Activated CD4-positive, alpha-beta T cell treated with anti-CD3 and anti-CD28 coated beads for 36 hours (primary cell): Measurements from ENCODE around the gene CSTPP1. TPM values are rescaled to one million over a fixed set of nuclear protein-coding genes. Genes with fewer than 3 reads are reported as not detected.
A peak's percentile ranks its signal among the peaks of the same experiment; 100 is the strongest.
"Not testable (repeated sequence)": the region's sequence is repeated elsewhere in the genome, so short reads cannot be mapped to it uniquely, and the experiment has no call there.

ENCODE experiments used
- ATAC-seq: fragments of 200-7000 bp; cut with Tn5 transposase; one replicate; pipeline ENCODE4 v1.10.0; 2021; ENCODE audit warnings: mild to moderate bottlenecking, moderate library complexity
- CTCF ChIA-PET: fragments of 350-600 bp; sonication (Branson Sonifier 250); formaldehyde crosslinking; loops from one replicate; lab custom pipeline; 2021; ENCODE audit warnings: antibody characterized with exemption; lab: Charles Lee
- POLR2A ChIA-PET: fragments of 350-600 bp; sonication (Branson Sonifier 250); formaldehyde crosslinking; loops from one replicate; lab custom pipeline; 2021; ENCODE audit warnings: antibody characterized with exemption, inconsistent platforms; lab: Charles Lee
- DNase-seq: peaks from one replicate; pipeline ENCODE4 v3.0.0-alpha.2; 2020
- H3K27ac Mint-ChIP-seq: one replicate; pipeline ENCODE4 v1.8.0; 2021; ENCODE audit warnings: mixed read lengths
- H3K27me3 Mint-ChIP-seq: one replicate; pipeline ENCODE4 v1.8.0; 2021; ENCODE audit warnings: mixed read lengths
- H3K36me3 Mint-ChIP-seq: one replicate; pipeline ENCODE4 v1.8.0; 2021; ENCODE audit warnings: low read depth, mixed read lengths
- H3K4me1 Mint-ChIP-seq: one replicate; pipeline ENCODE4 v1.8.0; 2021; ENCODE audit warnings: mixed read lengths
- H3K4me3 Mint-ChIP-seq: one replicate; pipeline ENCODE4 v1.8.0; 2021; ENCODE audit warnings: mild to moderate bottlenecking, moderate library complexity, mixed read lengths
- H3K9me3 Mint-ChIP-seq: one replicate; pipeline ENCODE4 v1.8.0; 2021; ENCODE audit warnings: low read depth, mixed read lengths
- intact Hi-C, 2 experiments: fragments of 100-400 bp; cut with DNase I in 1 of 2; cut with micrococcal nuclease in 1 of 2; formaldehyde crosslinking; loops; one replicate each; pipeline versions ENCODE4 v1.14.2 to v1.15.1; 2022 to 2024; cut with DNase I, micrococcal nuclease
- total RNA-seq, 2 experiments: library from RNA; stranded (reverse); gene quantifications; one replicate each; pipeline ENCODE4 v1.2.3, GENCODE V29; 2021

CSTPP1 gene
- total RNA-seq, 2 experiments from 2014 or later, result 17.9 to 18.6 TPM

DNA sequence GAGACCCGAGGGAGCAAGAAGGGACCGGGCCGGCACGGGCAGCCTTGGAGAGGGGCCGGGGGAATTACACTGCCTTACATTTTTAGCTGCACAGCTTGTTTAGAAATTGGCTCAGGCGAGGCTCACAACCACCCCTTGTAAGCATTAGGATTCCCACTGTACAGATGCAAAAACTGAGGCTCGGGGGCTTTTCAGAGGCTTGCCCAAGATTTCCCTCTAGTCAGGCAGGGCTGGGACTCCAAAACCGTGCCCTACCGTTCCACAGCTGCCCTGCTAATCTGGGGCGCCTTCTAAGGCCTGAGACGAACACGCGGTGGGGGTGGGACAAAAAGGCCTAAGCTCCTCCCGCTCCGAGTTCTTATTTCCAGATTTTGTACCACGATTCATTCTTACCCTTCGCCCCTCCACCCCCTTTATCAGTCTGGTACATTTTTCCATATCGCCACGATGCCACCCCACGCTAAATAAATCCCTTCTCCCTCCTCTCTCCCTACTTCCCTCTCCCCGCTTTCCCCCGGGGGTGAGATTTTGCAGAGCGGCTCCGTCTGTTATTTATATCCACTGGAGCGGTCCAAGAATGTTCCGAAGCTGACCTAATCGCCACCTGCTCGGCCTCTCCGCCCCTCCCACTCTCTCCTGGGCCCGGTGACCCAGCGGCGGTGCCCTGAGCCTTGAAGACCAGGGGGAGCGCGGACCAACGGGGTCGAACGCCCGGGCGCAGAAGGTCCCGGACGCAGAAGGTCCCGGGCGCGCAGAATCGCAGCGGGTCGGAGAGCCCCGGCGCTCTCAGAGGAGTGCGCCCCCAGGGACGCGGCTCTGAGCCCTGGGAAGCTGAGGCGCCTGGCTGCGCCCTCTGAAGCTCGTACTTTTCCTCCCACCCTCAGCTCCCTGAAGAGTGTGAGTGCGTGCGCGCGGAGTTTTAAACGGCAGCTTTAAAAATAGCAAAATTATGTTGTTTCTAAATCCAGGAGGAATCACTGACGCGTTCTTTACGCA lies 250.4 kb downstream of the CSTPP1 start:
- intact Hi-C loops, result loop anchor here (1.0 to 2.0 kb wide), 3 partner anchors 10 to 62 kb away; partner anchors contain the start of genes ACP2 (in 1 of the 2) and DDB2 (in 1 of the 2)
- ChIA-PET CTCF (interaction anchor here (0.5 to 2.9 kb wide), 10 partner anchors 9 to 313 kb away, joined by 3 to 19 read pairs (median 3); partner anchors contain the start of genes ARFGAP2 and DDB2), POLR2A (interaction anchor here (0.5 to 1.1 kb wide), 6 partner anchors 9 to 30 kb away, joined by 3 to 5 read pairs (median 4); partner anchors contain the start of gene DDB2)
- no peak overlapping the region for H3K27ac Mint-ChIP-seq
- H3K4me1 Mint-ChIP-seq, result peaks cover 7% of the 10 kb centered on the region
- H3K9me3 Mint-ChIP-seq, result no peaks in the 10 kb centered on the region
- peaks cover 19% of the 10 kb centered on the region for H3K27me3 Mint-ChIP-seq
- H3K36me3 Mint-ChIP-seq, result no peaks in the 10 kb centered on the region
- peak overlapping the region; percentile 63 for H3K4me3 Mint-ChIP-seq
- peak; percentile 68 for DNase-seq
- ATAC-seq, result peak; percentile 74

- H3K36me3 Mint-ChIP-seq, result no peaks in the 10 kb centered on the region
- intact Hi-C loops, result loop anchor here (1.0 to 2.0 kb wide), 2 partner anchors 10 to 61 kb away; partner anchors contain the start of gene ACP2 (in 1 of the 2)
- H3K4me1 Mint-ChIP-seq, result peaks cover 7% of the 10 kb centered on the region
- H3K4me3 Mint-ChIP-seq, result no peak overlapping the region
- ChIA-PET POLR2A (no interaction called here), CTCF (interaction anchor here (0.8 to 2.9 kb wide), 4 partner anchors 9 to 47 kb away, joined by 3 to 19 read pairs (median 6); partner anchors contain the start of genes ARFGAP2 and DDB2)
- DNase-seq (no peak), ATAC-seq (no peak)
- no peak overlapping the region for H3K27ac Mint-ChIP-seq
- no peaks in the 10 kb centered on the region for H3K9me3 Mint-ChIP-seq
- H3K27me3 Mint-ChIP-seq, result peaks cover 19% of the 10 kb centered on the region
These were observed 251.2 kb downstream of the CSTPP1 start for GRCh38 chr11:47187723-47188122.

- no peak overlapping the region for H3K4me3 Mint-ChIP-seq
- intact Hi-C loops, result no loop called here
- peaks cover 19% of the 10 kb centered on the region for H3K27me3 Mint-ChIP-seq
- CTCF ChIA-PET, result interaction anchor here (0.7 to 2.9 kb wide), 5 partner anchors 10 to 395 kb away, joined by 3 to 19 read pairs (median 3); partner anchors contain the start of genes ARFGAP2 and DDB2
- ATAC-seq (no peak), DNase-seq (no peak)
- H3K4me1 Mint-ChIP-seq, result peaks cover 7% of the 10 kb centered on the region
- no peak overlapping the region for H3K27ac Mint-ChIP-seq
- no peaks in the 10 kb centered on the region for H3K36me3 Mint-ChIP-seq
- no peaks in the 10 kb centered on the region for H3K9me3 Mint-ChIP-seq
- POLR2A ChIA-PET, result no interaction called here
These were observed 251.7 kb downstream of the CSTPP1 start for GRCh38 chr11:47188259-47188658.

- Mint-ChIP-seq H3K4me1 (peaks cover 7% of the 10 kb centered on the region), H3K36me3 (no peaks in the 10 kb centered on the region), H3K27me3 (peaks cover 15% of the 10 kb centered on the region), H3K9me3 (no peaks in the 10 kb centered on the region), H3K27ac (no peak overlapping the region), H3K4me3 (no peak overlapping the region)
- intact Hi-C loops, result no loop called here
- no peak for ATAC-seq
- CTCF ChIA-PET, result interaction anchor here (0.8 to 2.9 kb wide), 3 partner anchors 9 to 82 kb away, joined by 3 to 19 read pairs (median 3); partner anchors contain the start of gene ARFGAP2
- no peak for DNase-seq
- POLR2A ChIA-PET, result no interaction called here
These were observed 252.7 kb downstream of the CSTPP1 start for GRCh38 chr11:47189100-47189834.

DNA sequence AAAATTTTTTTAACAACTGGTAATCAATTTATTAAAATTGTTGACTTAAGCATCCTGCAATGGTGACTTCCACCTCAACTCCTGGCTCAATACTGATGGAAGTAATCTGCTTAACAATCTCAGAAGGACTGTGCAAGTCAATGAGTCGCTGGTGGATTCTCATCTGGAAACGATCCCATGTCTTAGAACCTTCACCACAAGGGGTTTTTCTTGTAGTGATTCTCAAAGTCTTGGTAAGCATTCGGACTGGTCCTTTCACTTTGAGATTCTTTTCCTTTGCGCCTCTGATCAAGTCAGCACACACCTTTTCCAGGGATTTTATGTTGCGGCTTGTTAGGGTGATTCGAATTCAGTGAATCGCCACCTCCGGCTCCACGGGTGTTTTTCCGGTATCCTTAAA lies 254.6 kb downstream of the CSTPP1 start:
- DNase-seq, CTCF ChIA-PET, H3K36me3 Mint-ChIP-seq, H3K4me3 Mint-ChIP-seq, H3K9me3 Mint-ChIP-seq, ATAC-seq, POLR2A ChIA-PET, intact Hi-C loops, H3K4me1 Mint-ChIP-seq, H3K27ac Mint-ChIP-seq: not testable (repeated sequence)
- H3K27me3 Mint-ChIP-seq, result peaks cover 10% of the 10 kb centered on the region

DNA sequence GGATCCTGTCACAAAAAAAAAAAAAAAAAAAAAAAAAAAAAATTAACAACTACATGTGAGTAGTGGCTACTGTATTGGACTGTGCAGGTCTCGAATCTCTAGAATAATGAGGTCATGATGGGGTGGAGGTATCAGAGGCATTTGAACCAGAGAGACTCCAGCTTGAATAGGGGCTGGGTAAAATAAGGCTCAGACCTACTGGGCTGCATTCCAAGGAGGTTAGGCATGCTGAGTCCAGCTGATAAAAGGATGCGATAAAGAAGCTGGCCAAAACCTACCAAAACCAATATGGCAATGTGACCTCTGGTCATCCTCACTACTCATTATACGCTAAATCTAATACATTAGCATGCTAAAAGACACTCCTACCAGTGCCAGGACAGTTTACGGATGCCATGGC lies 255.6 kb downstream of the CSTPP1 start:
- Mint-ChIP-seq H3K4me3 (no peak overlapping the region), H3K36me3 (no peaks in the 10 kb centered on the region), H3K4me1 (peaks cover under 1% of the 10 kb centered on the region), H3K27ac (no peak overlapping the region), H3K9me3 (no peaks in the 10 kb centered on the region), H3K27me3 (peaks cover 7% of the 10 kb centered on the region)
- ATAC-seq (no peak), DNase-seq (no peak)
- intact Hi-C loops, result no loop called here
- CTCF ChIA-PET, result no interaction called here
- POLR2A ChIA-PET, result no interaction called here

DNA sequence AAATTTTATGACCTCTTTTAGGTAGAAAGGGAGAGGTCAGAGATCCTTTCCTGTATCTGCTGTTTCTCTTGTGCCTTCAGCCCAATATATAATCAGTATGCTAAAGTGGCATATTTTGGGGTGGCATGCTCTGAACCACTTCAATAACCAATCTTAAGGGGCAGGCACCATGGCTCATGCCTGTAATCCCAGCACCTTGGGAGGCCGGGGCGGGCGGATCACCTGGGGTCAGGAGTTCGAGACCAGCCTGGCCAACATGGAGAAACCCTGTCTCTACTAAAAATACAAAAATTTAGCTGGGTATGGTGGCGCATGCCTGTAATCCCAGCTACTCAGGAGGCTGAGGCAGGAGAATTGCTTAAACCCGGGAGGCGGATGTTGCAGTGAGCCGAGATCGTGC lies 261.6 kb downstream of the CSTPP1 start:
- POLR2A ChIA-PET, result not testable (repeated sequence)

DNA sequence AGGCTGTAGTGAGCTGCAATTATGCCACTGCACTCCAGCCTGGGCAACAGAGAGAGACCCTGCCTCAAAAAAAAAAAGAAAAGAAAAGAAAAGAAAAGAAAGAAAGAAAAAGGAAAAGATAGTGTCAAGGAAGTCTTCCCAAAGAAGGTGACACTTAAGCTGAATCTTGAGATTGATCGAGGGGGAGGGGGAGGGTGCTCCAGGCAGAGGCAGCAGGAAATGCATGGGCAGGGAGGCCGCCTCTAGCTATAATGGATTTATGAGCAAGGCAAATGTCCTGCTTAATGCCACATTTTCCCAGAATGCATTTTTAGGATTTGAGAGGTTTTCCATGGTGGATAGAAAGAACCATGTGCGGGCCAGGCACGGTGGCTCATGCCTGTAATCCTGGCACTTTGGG lies 264.5 kb downstream of the CSTPP1 start:
- intact Hi-C loops, result no loop called here
- Mint-ChIP-seq H3K4me1 (no peaks in the 10 kb centered on the region), H3K9me3 (no peaks in the 10 kb centered on the region), H3K36me3 (no peaks in the 10 kb centered on the region), H3K4me3 (no peak overlapping the region), H3K27me3 (no peaks in the 10 kb centered on the region), H3K27ac (no peak overlapping the region)
- ChIA-PET POLR2A (no interaction called here), CTCF (interaction anchor here (0.6 to 0.9 kb wide), 2 partner anchors 58 to 278 kb away, joined by 3 to 4 read pairs; no protein-coding TSS in a partner anchor)
- ATAC-seq, result no peak
- DNase-seq, result no peak

More for the DNA sequence above, 261.6 kb downstream of the CSTPP1 start:
- H3K27me3 Mint-ChIP-seq, H3K36me3 Mint-ChIP-seq, intact Hi-C loops, H3K4me1 Mint-ChIP-seq, H3K9me3 Mint-ChIP-seq, H3K4me3 Mint-ChIP-seq, H3K27ac Mint-ChIP-seq, DNase-seq, ATAC-seq: not testable (repeated sequence)
- CTCF ChIA-PET, result interaction anchor here (0.6 to 1.0 kb wide), 2 partner anchors 9 to 103 kb away, joined by 3 read pairs; no protein-coding TSS in a partner anchor

- Mint-ChIP-seq H3K27ac (no peak overlapping the region), H3K4me1 (no peaks in the 10 kb centered on the region), H3K36me3 (no peaks in the 10 kb centered on the region), H3K4me3 (no peak overlapping the region), H3K27me3 (no peaks in the 10 kb centered on the region), H3K9me3 (no peaks in the 10 kb centered on the region)
- DNase-seq (no peak), ATAC-seq (no peak)
- intact Hi-C loops, result no loop called here
- ChIA-PET POLR2A (interaction anchor here (0.7 kb wide), 1 partner anchor 16 kb away, joined by 4 read pairs; no protein-coding TSS in a partner anchor), CTCF (no interaction called here)
These were observed 266.0 kb downstream of the CSTPP1 start for GRCh38 chr11:47202576-47202975.

DNA sequence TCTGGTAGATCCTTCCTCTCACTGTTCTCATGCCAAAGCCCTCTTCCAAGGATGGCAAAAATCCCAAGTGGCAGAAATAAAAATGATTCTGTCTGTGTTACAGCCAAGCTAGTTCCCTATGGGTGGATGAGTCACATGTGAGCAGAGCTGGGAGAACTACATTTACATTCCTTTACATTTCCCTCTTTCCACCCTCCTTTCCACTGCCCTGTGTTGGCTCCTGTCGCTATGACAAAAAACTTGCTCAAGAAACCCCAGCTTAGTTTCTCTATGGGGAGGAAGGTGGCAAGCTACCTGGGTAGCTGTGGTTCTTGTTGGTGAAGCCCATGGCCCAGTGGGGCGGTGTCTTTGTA lies 268.1 kb downstream of the CSTPP1 start:
- H3K36me3 Mint-ChIP-seq, result no peaks in the 10 kb centered on the region
- intact Hi-C loops, result no loop called here
- no peaks in the 10 kb centered on the region for H3K9me3 Mint-ChIP-seq
- ChIA-PET POLR2A (interaction anchor here (0.6 kb wide), 1 partner anchor 565 kb away, joined by 4 read pairs; no protein-coding TSS in a partner anchor), CTCF (interaction anchor here (0.5 to 1.0 kb wide), 2 partner anchors 25 to 466 kb away, joined by 3 read pairs; no protein-coding TSS in a partner anchor)
- no peak for ATAC-seq
- H3K4me1 Mint-ChIP-seq, result no peaks in the 10 kb centered on the region
- DNase-seq, result no peak
- no peak overlapping the region for H3K27ac Mint-ChIP-seq
- H3K4me3 Mint-ChIP-seq, result no peak overlapping the region
- no peaks in the 10 kb centered on the region for H3K27me3 Mint-ChIP-seq

- H3K27ac Mint-ChIP-seq, POLR2A ChIA-PET, H3K4me3 Mint-ChIP-seq, H3K36me3 Mint-ChIP-seq, intact Hi-C loops, H3K4me1 Mint-ChIP-seq, DNase-seq, H3K27me3 Mint-ChIP-seq, H3K9me3 Mint-ChIP-seq, ATAC-seq: not testable (repeated sequence)
- CTCF ChIA-PET, result interaction anchor here (1.0 kb wide), 1 partner anchor 41 kb away, joined by 3 read pairs; no protein-coding TSS in a partner anchor
These were observed 270.0 kb downstream of the CSTPP1 start for GRCh38 chr11:47206577-47206976.
